Measurements from ENCODE around the gene TCEAL8.
A peak's percentile ranks its signal among the peaks of the same experiment; 100 is the strongest.
"Not testable (repeated sequence)": the region's sequence is repeated elsewhere in the genome, so short reads cannot be mapped to it uniquely, and the experiment has no call there.

TCEAL8 gene

GRCh38 chrX:103249805-103250204 lies 5.2 kb downstream of the TCEAL8 start:
- DNase-seq (ENCODE audit: low spot score): no peak
- CTCF ChIA-PET: no interaction called here
- no peak overlapping the region for H3K27ac ChIP-seq
- TF ChIP-seq, protein P1, sequence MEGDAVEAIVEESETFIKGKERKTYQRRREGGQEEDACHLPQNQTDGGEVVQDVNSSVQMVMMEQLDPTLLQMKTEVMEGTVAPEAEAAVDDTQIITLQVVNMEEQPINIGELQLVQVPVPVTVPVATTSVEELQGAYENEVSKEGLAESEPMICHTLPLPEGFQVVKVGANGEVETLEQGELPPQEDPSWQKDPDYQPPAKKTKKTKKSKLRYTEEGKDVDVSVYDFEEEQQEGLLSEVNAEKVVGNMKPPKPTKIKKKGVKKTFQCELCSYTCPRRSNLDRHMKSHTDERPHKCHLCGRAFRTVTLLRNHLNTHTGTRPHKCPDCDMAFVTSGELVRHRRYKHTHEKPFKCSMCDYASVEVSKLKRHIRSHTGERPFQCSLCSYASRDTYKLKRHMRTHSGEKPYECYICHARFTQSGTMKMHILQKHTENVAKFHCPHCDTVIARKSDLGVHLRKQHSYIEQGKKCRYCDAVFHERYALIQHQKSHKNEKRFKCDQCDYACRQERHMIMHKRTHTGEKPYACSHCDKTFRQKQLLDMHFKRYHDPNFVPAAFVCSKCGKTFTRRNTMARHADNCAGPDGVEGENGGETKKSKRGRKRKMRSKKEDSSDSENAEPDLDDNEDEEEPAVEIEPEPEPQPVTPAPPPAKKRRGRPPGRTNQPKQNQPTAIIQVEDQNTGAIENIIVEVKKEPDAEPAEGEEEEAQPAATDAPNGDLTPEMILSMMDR (conservative IDR thresholded peaks at IDR 0.05; ENCODE audit: low read depth): no peak
- POLR2A ChIA-PET (ENCODE audit: low non-redundant PET): no interaction called here

- POLR2A ChIA-PET (ENCODE audit: low non-redundant PET): no interaction called here
- H3K27ac ChIP-seq: no peak overlapping the region
- no peak for DNase-seq (ENCODE audit: low spot score)
- CTCF ChIA-PET: interaction anchor here (2.0 kb wide), 1 partner anchor 37 kb away, joined by 13 read pairs; no protein-coding TSS in a partner anchor
- TF ChIP-seq, protein P1 (conservative IDR thresholded peaks at IDR 0.05; ENCODE audit: low read depth): peak; percentile 46
Observed at GRCh38 chrX:103248553-103248952, 6.4 kb downstream of the TCEAL8 start.

- ChIA-PET CTCF (no interaction called here), POLR2A (ENCODE audit: low non-redundant PET) (no interaction called here)
- no peak for DNase-seq (ENCODE audit: low spot score)
- H3K27ac ChIP-seq: no peak overlapping the region
- TF ChIP-seq, protein P1 (conservative IDR thresholded peaks at IDR 0.05; ENCODE audit: low read depth): no peak
Observed at GRCh38 chrX:103240155-103240554, 14.8 kb downstream of the TCEAL8 start.

- CTCF ChIA-PET: interaction anchor here (0.6 kb wide), 1 partner anchor 10 kb away, joined by 3 read pairs; no protein-coding TSS in a partner anchor
- POLR2A ChIA-PET (ENCODE audit: low non-redundant PET): no interaction called here
- no peak for DNase-seq (ENCODE audit: low spot score)
- TF ChIP-seq, protein P1 (conservative IDR thresholded peaks at IDR 0.05; ENCODE audit: low read depth): no peak
- no peak overlapping the region for H3K27ac ChIP-seq
Observed at GRCh38 chrX:103236296-103236695, 18.7 kb downstream of the TCEAL8 start.

DNA sequence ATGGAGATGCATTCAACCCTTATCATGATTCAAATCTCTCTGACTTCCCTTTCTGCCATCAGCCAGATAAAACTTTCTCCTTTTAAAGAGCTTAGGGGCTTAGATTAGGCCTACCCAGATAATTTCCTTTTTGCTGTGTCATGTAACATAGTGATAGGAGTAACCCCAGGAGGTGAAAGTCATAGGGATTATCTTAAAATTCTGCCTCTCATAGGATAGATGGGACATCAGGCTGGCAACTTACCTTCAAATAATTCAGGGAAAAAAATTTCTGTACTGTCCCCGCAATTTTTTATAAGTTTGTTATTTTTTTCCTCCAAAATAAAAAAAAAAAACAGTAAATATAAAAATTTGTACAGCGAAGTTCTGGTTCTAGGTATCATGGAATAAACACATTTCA lies 19.3 kb downstream of the TCEAL8 start:
- POLR2A ChIA-PET (ENCODE audit: low non-redundant PET): not testable (repeated sequence)
- CTCF ChIA-PET: interaction anchor here (0.6 kb wide), 1 partner anchor 66 kb away, joined by 3 read pairs; no protein-coding TSS in a partner anchor

DNA sequence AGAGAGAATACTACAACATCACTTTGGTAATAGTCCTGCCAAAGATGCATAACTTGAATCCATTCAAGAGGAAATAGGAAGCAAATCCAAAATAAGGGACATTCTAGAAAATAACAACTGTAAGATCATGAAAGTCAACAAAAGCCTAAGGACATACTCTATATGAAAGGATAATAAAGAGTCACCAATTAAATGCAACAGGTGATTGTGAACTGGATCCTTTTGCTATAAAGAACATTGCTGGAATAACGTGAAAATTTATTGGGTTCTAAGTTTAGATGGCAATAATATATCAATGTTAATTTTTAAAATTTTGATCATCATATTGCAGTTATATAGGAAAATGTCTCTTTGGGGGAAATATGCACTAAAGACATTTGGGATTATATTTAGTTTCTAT lies 20.1 kb downstream of the TCEAL8 start:
- ChIA-PET POLR2A (ENCODE audit: low non-redundant PET) (no interaction called here), CTCF (interaction anchor here (0.6 kb wide), 1 partner anchor 66 kb away, joined by 3 read pairs; no protein-coding TSS in a partner anchor)
- no peak for DNase-seq (ENCODE audit: low spot score)
- no peak overlapping the region for H3K27ac ChIP-seq
- TF ChIP-seq, protein P1 (conservative IDR thresholded peaks at IDR 0.05; ENCODE audit: low read depth): no peak

More for the DNA sequence above, 19.3 kb downstream of the TCEAL8 start:
- H3K27ac ChIP-seq; DNase-seq (ENCODE audit: low spot score): not testable (repeated sequence)

- CTCF ChIA-PET: no interaction called here
- TF ChIP-seq, protein P1 (conservative IDR thresholded peaks at IDR 0.05; ENCODE audit: low read depth): no peak
- DNase-seq (ENCODE audit: low spot score): no peak
- POLR2A ChIA-PET (ENCODE audit: low non-redundant PET): no interaction called here
- no peak overlapping the region for H3K27ac ChIP-seq
Observed at GRCh38 chrX:103233263-103233662, 21.7 kb downstream of the TCEAL8 start.

- H3K27ac ChIP-seq; DNase-seq (ENCODE audit: low spot score); CTCF ChIA-PET; POLR2A ChIA-PET (ENCODE audit: low non-redundant PET): not testable (repeated sequence)
Observed at GRCh38 chrX:103225918-103226317, 29.0 kb downstream of the TCEAL8 start.
